WERI-Rb-1 (cell line): ENCODE measurements around the gene NFASC.

ENCODE experiments used
- DNase-seq: peaks from one replicate; pipeline ENCODE4 v3.0.0-alpha.2; 2020
- H3K27ac ChIP-seq: fragments of 250-450 bp; sonication (Bioruptor Pico); 2 replicates; pipeline ENCODE4 v1.5.1; 2020; ENCODE audit warnings: mild to moderate bottlenecking, moderate library complexity
- H3K27me3 ChIP-seq: fragments of 250-450 bp; sonication (Bioruptor Pico); 2 replicates; pipeline ENCODE4 v1.5.1; 2021; ENCODE audit warnings: mild to moderate bottlenecking, low read depth, moderate library complexity; ENCODE audit not compliant: insufficient read depth, severe bottlenecking
- H3K36me3 ChIP-seq: fragments of 250-450 bp; sonication (Bioruptor Pico); 2 replicates; pipeline ENCODE4 v1.5.1; 2020; ENCODE audit warnings: mild to moderate bottlenecking, moderate library complexity
- H3K4me3 ChIP-seq: 2 replicates; pipeline ENCODE4 v1.5.1; 2011; ENCODE audit warnings: low read depth, mild to moderate bottlenecking, control low read depth, low read length
- H3K9me3 ChIP-seq: fragments of 250-450 bp; sonication (Bioruptor Pico); 2 replicates; pipeline ENCODE4 v1.5.1; 2021; ENCODE audit warnings: mild to moderate bottlenecking, moderate library complexity; ENCODE audit not compliant: severe bottlenecking
- CTCF ChIP-seq: IDR thresholded peaks from 2 replicates; pipeline ENCODE4 v1.5.1; 2011; ENCODE audit warnings: low read depth, mild to moderate bottlenecking, control low read depth, inconsistent platforms, low read length

Gene NFASC

GRCh38 chr1:204887846-204888245 is 17.2 kb downstream of the NFASC start:
- H3K27ac ChIP-seq: no peak overlapping the region
- TF ChIP-seq CTCF: no peak
- H3K9me3 ChIP-seq: no peaks in the 10 kb centered on the region
- H3K4me3 ChIP-seq: no peak overlapping the region
- no peaks in the 10 kb centered on the region for H3K27me3 ChIP-seq
- H3K36me3 ChIP-seq: peaks cover 3% of the 10 kb centered on the region; the same call in 1 of the 2 replicates
- no peak for DNase-seq

DNA sequence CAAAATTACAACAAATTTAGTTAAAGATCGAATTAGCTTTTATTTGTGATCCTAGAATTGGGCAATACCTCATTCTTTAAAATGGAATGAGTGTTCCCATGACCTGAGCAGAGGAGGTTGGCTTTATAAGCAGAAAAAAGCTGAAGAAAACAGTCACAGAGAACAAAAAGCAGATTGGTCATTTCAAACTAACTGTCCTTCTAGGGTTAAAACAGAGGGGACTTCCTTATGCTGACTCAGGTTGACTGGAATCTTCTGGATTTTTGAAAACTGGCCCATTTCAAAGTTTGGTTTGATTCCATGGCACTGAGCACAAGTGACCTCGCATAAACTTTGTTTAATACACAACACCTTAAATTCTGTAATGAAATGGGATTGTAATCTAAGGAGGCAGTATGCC is 17.6 kb downstream of the NFASC start:
- Histone ChIP-seq H3K36me3 (peaks cover 3% of the 10 kb centered on the region; the same call in 1 of the 2 replicates), H3K4me3 (no peak overlapping the region), H3K9me3 (no peaks in the 10 kb centered on the region), H3K27me3 (no peaks in the 10 kb centered on the region), H3K27ac (no peak overlapping the region)
- no peak for DNase-seq
- TF ChIP-seq CTCF: no peak

DNA sequence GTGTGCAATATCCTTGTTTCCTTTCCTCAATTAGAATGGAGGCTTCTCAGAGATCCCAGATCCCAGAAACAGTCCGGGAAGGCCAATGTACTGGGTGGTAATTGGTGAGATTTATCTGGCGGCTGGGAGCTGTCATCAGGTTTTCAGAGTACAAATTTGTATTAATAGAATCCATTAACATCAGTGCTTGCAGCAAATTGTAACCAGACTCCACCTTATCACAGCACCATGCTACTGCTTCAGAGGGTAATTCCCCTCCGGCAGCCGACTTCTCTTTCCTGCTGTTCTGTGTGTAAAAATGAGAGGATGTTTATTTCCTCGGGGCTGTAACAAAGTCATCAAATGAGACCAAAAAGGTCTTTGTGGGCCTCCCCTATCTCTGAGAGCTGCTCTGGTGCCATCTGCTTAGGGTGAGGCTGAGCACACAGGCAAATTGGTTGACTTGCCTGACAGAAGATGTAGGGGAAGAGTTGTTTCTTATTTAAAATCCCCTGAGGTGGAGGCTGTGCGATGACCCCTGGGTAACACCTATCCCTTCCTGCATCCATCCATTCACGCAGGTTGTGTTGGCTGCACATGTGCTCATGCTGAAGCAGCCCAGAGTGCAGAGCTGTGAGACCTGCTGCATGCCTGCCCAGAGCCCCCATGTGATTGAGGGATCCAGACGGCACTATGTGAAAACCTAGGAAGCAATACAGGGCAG is 19.2 kb downstream of the NFASC start:
- Histone ChIP-seq H3K9me3 (no peaks in the 10 kb centered on the region), H3K4me3 (no peak overlapping the region), H3K36me3 (peaks cover 3% of the 10 kb centered on the region; the same call in 1 of the 2 replicates), H3K27ac (no peak overlapping the region), H3K27me3 (no peaks in the 10 kb centered on the region)
- TF ChIP-seq CTCF: no peak
- no peak for DNase-seq

DNA sequence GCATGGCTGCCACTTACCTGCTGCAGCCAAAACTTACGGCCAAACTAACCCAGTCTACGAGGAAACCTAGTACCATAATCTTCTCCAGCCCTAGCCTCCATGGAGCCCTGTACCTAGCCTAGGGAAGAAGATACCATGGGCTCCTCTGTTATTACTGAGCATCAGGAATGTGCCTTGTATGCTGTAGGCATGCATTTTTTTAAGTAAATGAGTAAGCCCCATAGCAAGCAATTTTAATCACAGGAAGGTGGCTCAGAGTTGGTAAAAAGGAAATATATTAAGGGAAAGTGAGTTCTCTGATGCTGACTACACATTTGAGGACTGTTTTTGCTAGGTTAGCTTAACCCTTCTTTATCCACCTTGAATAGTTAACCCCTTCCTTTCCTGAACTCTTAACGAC is 21.2 kb downstream of the NFASC start:
- Histone ChIP-seq H3K9me3 (no peaks in the 10 kb centered on the region), H3K27me3 (no peaks in the 10 kb centered on the region), H3K36me3 (no peaks in the 10 kb centered on the region; the same call in 1 of the 2 replicates), H3K27ac (no peak overlapping the region), H3K4me3 (no peak overlapping the region)
- TF ChIP-seq CTCF: no peak
- no peak for DNase-seq

DNA sequence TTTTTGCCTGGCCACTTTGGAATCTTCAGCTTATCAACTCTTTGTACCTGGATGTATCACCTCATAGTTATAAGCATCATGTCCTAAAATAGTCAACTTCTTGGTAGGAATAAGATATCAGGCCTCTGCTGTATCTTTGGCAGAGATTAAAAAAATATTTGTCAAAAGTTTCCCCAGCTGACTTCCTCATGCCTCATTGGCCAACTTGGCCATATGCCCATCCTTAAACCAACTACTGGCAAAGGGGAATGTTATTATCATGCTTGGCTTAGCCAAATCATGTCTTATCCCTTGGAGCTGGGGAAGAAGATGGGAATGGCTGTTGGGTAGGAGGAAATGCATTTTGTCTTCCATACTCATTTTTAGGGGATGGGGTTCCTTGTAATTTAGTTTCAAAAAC is 23.4 kb downstream of the NFASC start:
- Histone ChIP-seq H3K27me3 (no peaks in the 10 kb centered on the region), H3K36me3 (no peaks in the 10 kb centered on the region), H3K4me3 (no peak overlapping the region), H3K27ac (no peak overlapping the region), H3K9me3 (no peaks in the 10 kb centered on the region)
- DNase-seq: no peak
- TF ChIP-seq CTCF: no peak

GRCh38 chr1:204894606-204895005 is 23.9 kb downstream of the NFASC start:
- H3K27me3 ChIP-seq: no peaks in the 10 kb centered on the region
- no peak for TF ChIP-seq CTCF
- no peak for DNase-seq
- no peaks in the 10 kb centered on the region for H3K36me3 ChIP-seq
- no peak overlapping the region for H3K27ac ChIP-seq
- H3K9me3 ChIP-seq: no peaks in the 10 kb centered on the region
- no peak overlapping the region for H3K4me3 ChIP-seq
